GM18519 (cell line): ENCODE measurements around the gene ZCCHC14.
"Not testable (repeated sequence)": the region's sequence is repeated elsewhere in the genome, so short reads cannot be mapped to it uniquely, and the experiment has no call there.

Experiments used
- ATAC-seq: cut with Tn5 transposase; IDR thresholded peaks from one replicate; pipeline ENCODE4 v1.9.1; 2021; ENCODE audit warnings: mild to moderate bottlenecking, moderate library complexity; ENCODE audit not compliant: unreplicated experiment, low FRiP score

Gene ZCCHC14

GRCh38 chr16:87368029-87368770, 124.6 kb downstream of the ZCCHC14 start:
- no peak for ATAC-seq

DNA sequence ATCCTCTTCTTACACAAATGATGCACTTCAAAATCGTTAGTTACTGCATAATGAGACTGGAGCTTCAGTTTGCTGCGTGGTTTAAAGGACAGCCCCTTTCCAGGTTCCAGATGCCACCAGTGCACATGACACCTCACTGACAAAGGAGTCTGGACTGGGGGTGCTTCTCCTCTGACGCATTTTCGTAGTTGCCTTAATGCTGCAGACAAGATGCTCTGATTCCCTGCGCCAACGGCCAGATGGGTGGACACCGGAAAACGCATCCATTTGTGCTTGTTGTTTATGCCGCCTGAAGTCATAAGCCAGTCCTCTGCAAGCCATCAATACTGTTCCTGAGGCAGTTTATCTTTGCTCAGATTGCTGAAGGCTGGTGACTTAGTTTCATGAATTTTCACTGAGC, 125.3 kb downstream of the ZCCHC14 start:
- ATAC-seq: no peak

GRCh38 chr16:87366930-87367329, 125.9 kb downstream of the ZCCHC14 start:
- no peak for ATAC-seq

DNA sequence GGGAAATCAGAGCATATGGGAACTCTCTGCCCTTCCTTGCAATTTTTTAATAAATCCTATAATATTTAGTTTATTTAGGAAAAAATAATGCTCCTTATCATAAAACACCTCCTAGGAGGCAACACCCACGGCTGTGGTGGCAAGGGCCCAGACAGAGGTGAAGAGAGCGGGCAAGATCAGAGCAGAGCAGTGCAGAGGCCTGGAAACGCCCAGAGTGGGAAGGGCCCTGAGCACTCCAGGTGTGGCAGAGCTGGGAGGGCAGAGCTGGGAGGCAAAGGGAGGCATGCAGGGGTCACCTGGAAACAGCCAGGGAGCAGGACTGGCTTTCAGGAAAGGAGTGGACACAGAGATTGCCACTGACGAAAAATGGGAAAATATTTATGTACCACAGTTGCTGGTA, 126.5 kb downstream of the ZCCHC14 start:
- no peak for ATAC-seq

DNA sequence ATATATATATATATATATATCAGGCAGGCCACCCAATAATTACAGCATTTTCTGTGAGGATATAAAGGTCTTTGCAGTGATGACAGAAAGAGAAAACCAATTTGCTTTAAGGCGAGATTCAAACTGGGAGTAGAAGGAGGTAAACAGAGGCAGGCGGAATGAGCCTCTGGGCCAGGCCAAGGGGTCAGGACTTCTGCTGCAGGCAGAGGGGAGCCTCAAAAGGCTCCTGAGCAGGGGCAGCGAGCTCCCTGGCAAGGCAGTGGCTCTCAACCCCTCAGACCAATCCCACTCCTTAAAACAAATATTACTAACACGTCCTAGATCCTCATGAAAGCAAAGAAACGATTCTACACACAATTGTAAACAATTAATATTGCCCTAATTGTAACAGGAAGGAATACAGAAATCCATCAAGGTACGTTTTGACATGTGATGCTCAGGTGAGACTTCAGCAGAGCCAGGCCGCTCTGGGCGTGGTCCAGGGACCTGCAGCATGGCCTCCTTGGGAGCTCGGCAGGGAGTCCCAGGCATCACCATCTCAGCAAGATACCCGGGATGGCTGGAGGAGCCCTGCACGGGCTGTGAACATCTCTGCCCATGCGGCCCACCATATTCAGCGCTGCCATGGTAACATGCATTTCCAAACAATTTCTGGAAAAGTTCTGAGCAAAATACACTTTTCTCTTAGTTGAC, 127.7 kb downstream of the ZCCHC14 start:
- no peak for ATAC-seq

DNA sequence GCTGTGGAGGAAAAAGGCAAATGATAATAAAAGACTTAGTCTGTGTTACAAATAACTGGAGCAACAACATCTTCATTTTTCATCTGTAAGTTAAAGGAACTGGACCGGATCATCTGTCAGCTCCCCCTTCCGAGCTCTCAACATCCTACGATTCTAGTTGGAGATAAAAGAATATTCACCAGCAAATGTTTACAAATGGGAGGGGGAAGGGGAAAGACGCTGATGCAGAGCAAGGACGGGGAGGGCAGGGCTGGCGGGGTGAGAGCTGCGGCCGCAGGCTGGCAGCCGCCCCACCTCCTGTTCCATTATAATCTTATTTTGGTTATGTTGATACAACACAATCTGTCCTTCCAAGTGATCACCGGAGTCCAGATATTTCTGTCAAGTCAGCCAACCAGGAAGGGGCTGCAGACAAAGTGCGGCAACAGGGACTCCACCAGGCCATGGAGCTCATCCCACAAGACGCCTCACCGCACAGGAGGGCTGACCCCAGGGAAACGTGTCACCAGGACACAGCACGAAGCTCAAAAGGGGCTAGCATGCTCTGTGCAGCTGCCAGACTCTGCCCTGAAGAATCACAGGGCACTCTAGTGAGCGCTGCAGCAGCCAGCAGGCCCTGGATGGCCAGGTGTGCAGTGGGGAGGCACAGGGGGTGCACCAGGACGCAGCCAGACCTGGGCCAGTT, 128.9 kb downstream of the ZCCHC14 start:
- no peak for ATAC-seq

DNA sequence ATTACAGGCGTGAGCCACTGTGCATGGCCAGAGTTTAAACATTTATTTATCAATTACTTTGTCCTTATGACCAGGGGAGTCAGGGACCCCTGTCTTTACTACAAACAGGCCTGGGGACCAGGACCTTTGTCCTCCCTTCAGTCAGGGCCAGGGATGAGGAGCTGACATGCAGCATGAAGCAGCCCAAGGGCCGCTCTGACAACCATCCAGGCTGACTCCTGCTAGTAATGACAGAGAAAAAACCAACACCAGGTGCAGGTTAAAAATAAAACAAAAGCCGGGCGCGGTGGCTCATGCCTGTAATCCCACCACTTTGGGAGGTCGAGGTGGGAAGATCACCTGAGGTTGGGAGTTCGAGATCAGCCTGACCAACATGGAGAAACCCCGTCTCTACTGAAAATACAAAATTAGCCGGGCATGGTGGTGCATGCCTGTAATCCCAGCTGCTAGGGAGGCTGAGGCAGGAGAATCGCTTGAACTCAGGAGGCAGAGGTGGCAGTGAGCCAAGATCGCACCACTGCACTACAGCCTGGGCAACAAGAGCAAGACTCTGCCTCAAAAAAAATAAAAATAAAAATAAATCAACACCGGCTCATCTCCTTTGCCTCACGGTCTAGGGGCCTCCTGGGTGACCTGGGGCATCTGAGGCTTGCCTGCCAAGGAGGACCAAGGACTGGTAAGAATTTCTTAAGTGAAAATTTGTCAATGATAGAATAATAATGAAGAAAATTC, 129.8 kb downstream of the ZCCHC14 start:
- ATAC-seq: not testable (repeated sequence)

- ATAC-seq: no peak
These were observed 130.8 kb downstream of the ZCCHC14 start for GRCh38 chr16:87361916-87362619.

- ATAC-seq: no peak
These were observed 131.8 kb downstream of the ZCCHC14 start for GRCh38 chr16:87360862-87361610.

DNA sequence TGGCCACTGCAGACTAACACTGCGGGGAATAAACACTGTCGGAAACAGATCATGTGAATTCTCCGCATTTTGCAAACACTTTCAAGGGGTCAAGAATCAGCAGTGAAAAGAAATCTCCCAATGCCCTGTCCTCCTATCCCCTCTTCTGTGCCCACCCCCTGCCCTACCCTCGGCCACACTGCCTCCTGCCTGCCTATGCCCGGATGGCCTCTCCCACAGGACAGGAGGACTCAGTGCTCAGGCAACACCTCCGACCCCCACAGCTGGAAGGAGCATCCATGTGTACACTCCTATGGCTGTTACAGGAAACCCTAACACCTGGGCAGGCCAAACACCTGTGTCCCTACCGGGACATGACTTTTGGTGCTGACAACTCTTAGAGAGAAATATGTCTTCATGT, 133.7 kb downstream of the ZCCHC14 start:
- no peak for ATAC-seq

- ATAC-seq: no peak
These were observed 134.1 kb downstream of the ZCCHC14 start for GRCh38 chr16:87358696-87359095.

DNA sequence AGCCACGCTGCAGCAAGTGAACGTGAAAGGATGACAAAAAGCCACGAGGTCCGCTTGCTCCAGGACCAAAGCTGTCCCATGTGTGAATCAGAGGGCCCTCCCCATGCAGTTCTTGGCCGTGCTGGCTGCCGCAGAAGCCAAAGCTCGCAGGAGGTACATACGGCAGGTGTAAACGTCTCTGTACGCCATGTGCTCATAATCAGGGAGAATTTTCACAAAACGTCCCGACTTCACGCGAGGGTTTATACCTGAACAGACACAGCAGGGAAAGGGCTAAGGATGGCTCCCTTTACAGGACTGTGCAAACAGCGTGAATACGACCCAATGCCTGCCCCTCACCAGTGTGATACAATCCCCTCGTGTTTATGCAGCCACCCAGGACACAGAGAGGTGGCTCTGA, 134.6 kb downstream of the ZCCHC14 start:
- no peak for ATAC-seq

DNA sequence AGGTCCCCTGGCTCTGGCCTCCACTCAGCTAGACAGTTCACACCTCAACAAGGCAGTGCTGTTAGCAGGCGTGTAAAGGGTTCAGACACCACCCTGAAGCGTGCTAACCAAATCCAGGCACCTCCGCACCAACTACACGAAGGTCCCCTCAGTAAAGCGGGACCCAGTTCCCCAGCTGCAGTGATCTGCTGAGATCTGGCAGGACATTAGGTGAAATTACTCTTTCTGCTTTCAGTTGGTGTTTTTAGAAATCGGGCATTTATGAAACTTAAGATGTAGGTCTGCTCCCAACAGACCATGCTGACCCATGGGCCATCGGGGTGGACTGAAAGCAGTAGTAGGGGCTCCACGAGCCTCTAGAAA, 136.4 kb downstream of the ZCCHC14 start:
- no peak for ATAC-seq
